Spleen (tissue), 11 donors: Measurements from ENCODE around the gene GOLPH3. TPM values are rescaled to one million over a fixed set of nuclear protein-coding genes. Genes with fewer than 3 reads are reported as not detected.

Source experiments
- DNase-seq: peaks from one replicate; pipeline ENCODE4 v3.0.0-alpha.2; 2020
- H3K27ac ChIP-seq, 8 donors: fragments of 200-600 bp; sonication (generic) in 7 of 8; 1 replicate in 4 of 8; 2 replicates in 4 of 8; pipeline versions ENCODE4 v1.5.0 to v1.8.0; 2016 to 2021; ENCODE audit warnings: inconsistent platforms in 4 of 8, mild to moderate bottlenecking in 4 of 8, moderate library complexity in 1 of 8
- H3K27me3 ChIP-seq, 7 donors: fragments of 200-600 bp; sonication (generic) in 6 of 7; replicated peaks in 1 of 7; 1 replicate in 4 of 7; 2 replicates in 3 of 7; pipeline versions ENCODE4 v1.5.0 to v1.8.0; 2016 to 2021; ENCODE audit warnings: inconsistent platforms in 3 of 7, mild to moderate bottlenecking in 1 of 7
- H3K36me3 ChIP-seq, 6 donors: fragments of 200-600 bp; sonication (generic) in 5 of 6; 1 replicate in 4 of 6; 2 replicates in 2 of 6; pipeline versions ENCODE4 v1.5.0 to v1.8.0; 2016 to 2021; ENCODE audit warnings: inconsistent platforms in 2 of 6
- H3K4me1 ChIP-seq, 6 donors: fragments of 200-600 bp; sonication (generic) in 5 of 6; 1 replicate in 3 of 6; 2 replicates in 3 of 6; pipeline versions ENCODE4 v1.5.0 to v1.8.0; 2016 to 2021; ENCODE audit warnings: inconsistent platforms in 3 of 6
- H3K4me3 ChIP-seq, 8 donors: fragments of 200-600 bp; sonication (generic) in 7 of 8; 1 replicate in 4 of 8; 2 replicates in 4 of 8; pipeline versions ENCODE4 v1.5.0 to v1.8.0; 2016 to 2021; ENCODE audit warnings: inconsistent platforms in 4 of 8, mild to moderate bottlenecking in 4 of 8, moderate library complexity in 2 of 8
- H3K9me3 ChIP-seq, 8 donors: fragments of 200-600 bp; sonication (generic) in 7 of 8; 1 replicate in 4 of 8; 2 replicates in 4 of 8; pipeline versions ENCODE4 v1.5.0 to v1.8.0; 2016 to 2021; ENCODE audit warnings: inconsistent platforms in 4 of 8
- CTCF ChIP-seq, 11 experiments: fragments of 200-600 bp in 7 of 11; fragments of 450-650 bp in 4 of 11; sonication (generic) in 4 of 11; IDR thresholded peaks in 8 of 11; conservative IDR thresholded peaks in 3 of 11; 1 replicate in 7 of 11; 2 replicates in 4 of 11; pipeline versions ENCODE4 v1.4.0 to v1.8.0; 2016 to 2021; ENCODE audit warnings: antibody characterized with exemption in 11 of 11, inconsistent platforms in 4 of 11, mild to moderate bottlenecking in 1 of 11
- POLR2A ChIP-seq, 3 donors: fragments of 450-650 bp; IDR thresholded peaks; one replicate each; pipeline ENCODE4 v1.5.1; 2017; ENCODE audit warnings: antibody characterized with exemption in 3 of 3, mild to moderate bottlenecking in 1 of 3
- POLR2AphosphoS5 ChIP-seq, 3 donors: sonication (generic); formaldehyde crosslinking; IDR thresholded peaks; one replicate each; pipeline ENCODE4 v1.5.1; 2017; ENCODE audit warnings: antibody characterized with exemption in 3 of 3
- WGBS, 5 donors: extraction: QIAGEN DNeasy Blood & Tissue Kit in 3 of 5; methylation state at CpG; one replicate each; pipeline versions ENCODE4 v1.1.5 to v1.1.7; 2013 to 2018; 5-methylcytosine and 5-hydroxymethylcytosine counted together
- intact Hi-C: fragments of 100-400 bp; cut with DNase I; formaldehyde crosslinking; loops from one replicate; pipeline ENCODE4 v1.15.0; 2023; ENCODE audit warnings: low total_unique reads
- polyA plus RNA-seq, 3 donors: library from polyadenylated mRNA; stranded (reverse); fragments of 200-250 nt; gene quantifications; one replicate each; pipeline ENCODE4 v1.2.1, GENCODE V29; 2013
- total RNA-seq, 7 donors: library from RNA; depleted of rRNA in 3 of 7; stranded (reverse); fragments of >200 nt in 3 of 7; fragmentation: NEBNext Ultra II Directional in 4 of 7; extraction: Animal tissue kit (Norgen Biotek cat#: 25700) in 4 of 7; gene quantifications; one replicate each; pipeline versions ENCODE4 v1.1.0 to v1.2.1, GENCODE V29; 2016 to 2021
- donor health status: healthy with polysubstance abuse.
- donor health status: DM: no; HTN: no; CAD: no; lungs with moderate emphysema.
- donor health status: DM: no; HTN: no; CAD: no.
- donor health status: Bipolar disorder and iron deficiency.
- donor health status: healthy.
- donor health status: DM: no; HTN: no; CAD: no.
- donor health status: DM: yes; HTN: yes; CAD: no.

The GOLPH3 gene
- total and polyA plus RNA-seq, 10 donors = 27.0 to 82.3 (median 69.2) TPM

- 53 to 70% (median 68%) methylated on average over 20 of the region's 20 CpGs for whole genome bisulfite sequencing, 5 donors
Observed at GRCh38 chr5:32092938-32093812, 80.9 kb downstream of the GOLPH3 start.

DNA sequence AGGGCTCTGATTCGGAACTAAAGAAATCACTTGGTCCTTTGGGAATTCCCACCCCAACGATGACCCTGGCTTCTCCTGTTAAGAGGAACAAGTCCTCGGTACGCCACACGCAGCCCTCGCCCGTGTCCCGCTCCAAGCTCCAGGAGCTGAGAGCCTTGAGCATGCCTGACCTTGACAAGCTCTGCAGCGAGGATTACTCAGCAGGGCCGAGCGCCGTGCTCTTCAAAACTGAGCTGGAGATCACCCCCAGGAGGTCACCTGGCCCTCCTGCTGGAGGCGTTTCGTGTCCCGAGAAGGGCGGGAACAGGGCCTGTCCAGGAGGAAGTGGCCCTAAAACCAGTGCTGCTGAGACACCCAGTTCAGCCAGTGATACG is 83.4 kb downstream of the GOLPH3 start:
- H3K36me3 ChIP-seq = peaks cover 0 to 4% (median 0%) of the 10 kb centered on the region in 6 donors
- DNase-seq = no peak
- no peak overlapping the region for H3K4me3 ChIP-seq
- 73 to 83% (median 75%) methylated on average over 11 to 17 of the region's 17 CpGs for whole genome bisulfite sequencing, 5 donors
- no peak for TF ChIP-seq POLR2A (IDR thresholded peaks at IDR 0.05)
- no peak for TF ChIP-seq CTCF (IDR thresholded peaks at IDR 0.05 in 8 of 11, conservative IDR thresholded peaks at IDR 0.05 in 3 of 11)
- TF ChIP-seq POLR2AphosphoS5 (IDR thresholded peaks at IDR 0.05) = no peak
- peaks cover 0 to 8% (median 5%) of the 10 kb centered on the region in 6 donors for H3K4me1 ChIP-seq
- intact Hi-C loops = loop anchor here (5.0 kb wide), 1 partner anchor 508 kb away; no protein-coding TSS in a partner anchor
- no peaks in the 10 kb centered on the region for H3K9me3 ChIP-seq
- no peak overlapping the region for H3K27ac ChIP-seq
- H3K27me3 ChIP-seq = no peaks in the 10 kb centered on the region

More at GRCh38 chr5:32092938-32093812, 80.9 kb downstream of the GOLPH3 start:
- Histone ChIP-seq H3K9me3 (no peaks in the 10 kb centered on the region), H3K27me3 (no peaks in the 10 kb centered on the region), H3K4me1 (peaks cover 0 to 9% (median 5%) of the 10 kb centered on the region in 6 donors), H3K4me3 (no peak overlapping the region), H3K27ac (no peak overlapping the region), H3K36me3 (peaks cover 0 to 9% (median 0%) of the 10 kb centered on the region in 6 donors)
- TF ChIP-seq POLR2AphosphoS5 (IDR thresholded peaks at IDR 0.05) (peak in 1 of 3 donors; percentile 17), POLR2A (IDR thresholded peaks at IDR 0.05) (no peak), CTCF (IDR thresholded peaks at IDR 0.05 in 8 of 11, conservative IDR thresholded peaks at IDR 0.05 in 3 of 11) (peak; percentile 22 to 75 (median 68))
- intact Hi-C loops = loop anchor here (5.0 kb wide), 1 partner anchor 511 kb away; no protein-coding TSS in a partner anchor
- no peak for DNase-seq

- 86 to 93% (median 91%) methylated on average over 21 to 24 of the region's 24 CpGs for WGBS, 5 donors
- H3K27me3 ChIP-seq = no peaks in the 10 kb centered on the region
- H3K27ac ChIP-seq = no peak overlapping the region
- TF ChIP-seq POLR2AphosphoS5 (IDR thresholded peaks at IDR 0.05) = no peak
- H3K9me3 ChIP-seq = no peaks in the 10 kb centered on the region
- intact Hi-C loops = loop anchor here (5.0 kb wide), 1 partner anchor 508 kb away; no protein-coding TSS in a partner anchor
- peaks cover 0 to 4% (median 0%) of the 10 kb centered on the region in 6 donors for H3K36me3 ChIP-seq
- H3K4me3 ChIP-seq = no peak overlapping the region
- DNase-seq = no peak
- peaks cover 0 to 8% (median 5%) of the 10 kb centered on the region in 6 donors for H3K4me1 ChIP-seq
Observed at GRCh38 chr5:32090026-32090754, 83.9 kb downstream of the GOLPH3 start.

GRCh38 chr5:32089146-32090000 is 84.7 kb downstream of the GOLPH3 start:
- WGBS, 5 donors = 89 to 92% (median 91%) methylated on average over 27 to 30 of the region's 30 CpGs
- TF ChIP-seq POLR2A (IDR thresholded peaks at IDR 0.05) = no peak
- TF ChIP-seq POLR2AphosphoS5 (IDR thresholded peaks at IDR 0.05) = peak in 1 of 3 donors; percentile 16
- H3K27ac ChIP-seq = no peak overlapping the region
- H3K36me3 ChIP-seq = peaks cover 0 to 4% (median 0%) of the 10 kb centered on the region in 6 donors
- H3K4me3 ChIP-seq = no peak overlapping the region
- DNase-seq = no peak
- H3K27me3 ChIP-seq = no peaks in the 10 kb centered on the region
- intact Hi-C loops = no loop called here
- no peaks in the 10 kb centered on the region for H3K9me3 ChIP-seq
- peaks cover 0 to 8% (median 5%) of the 10 kb centered on the region in 6 donors for H3K4me1 ChIP-seq
